HEK293T (cell line): ENCODE data around the gene ZMYM4.
"Not testable (repeated sequence)": the region's sequence is repeated elsewhere in the genome, so short reads cannot be mapped to it uniquely, and the experiment has no call there.

Source experiments
- ARNT ChIP-seq: fragments of 450-650 bp; IDR thresholded peaks from 2 replicates; pipeline ENCODE4 v1.6.1; 2017; ENCODE audit warnings: mild to moderate bottlenecking
- BHLHE40 ChIP-seq: fragments of 450-650 bp; IDR thresholded peaks from 2 replicates; pipeline ENCODE4 v1.6.1; 2016; ENCODE audit warnings: mild to moderate bottlenecking, moderate library complexity, borderline replicate concordance
- CTBP1 ChIP-seq: fragments of 450-650 bp; IDR thresholded peaks from 2 replicates; pipeline ENCODE4 v1.6.1; 2016; ENCODE audit warnings: borderline replicate concordance
- FOXA1 ChIP-seq: fragments of 450-650 bp; IDR thresholded peaks from 2 replicates; pipeline ENCODE4 v1.6.1; 2016; ENCODE audit warnings: mild to moderate bottlenecking
- FOXK2 ChIP-seq: fragments of 450-650 bp; IDR thresholded peaks from 2 replicates; pipeline ENCODE4 v1.6.1; 2016; ENCODE audit warnings: mild to moderate bottlenecking
- FOXM1 ChIP-seq: fragments of 450-650 bp; IDR thresholded peaks from 2 replicates; pipeline ENCODE4 v1.6.1; 2017; ENCODE audit warnings: mild to moderate bottlenecking, borderline replicate concordance
- HDGF ChIP-seq: fragments of 450-650 bp; IDR thresholded peaks from 2 replicates; pipeline ENCODE4 v1.6.1; 2017; ENCODE audit warnings: antibody characterized with exemption, borderline replicate concordance
- LEF1 ChIP-seq: fragments of 450-650 bp; IDR thresholded peaks from 2 replicates; pipeline ENCODE4 v1.6.1; 2017; ENCODE audit warnings: mild to moderate bottlenecking, borderline replicate concordance
- NFRKB ChIP-seq: fragments of 450-650 bp; IDR thresholded peaks from 2 replicates; pipeline ENCODE4 v1.6.1; 2016; ENCODE audit warnings: mild to moderate bottlenecking, moderate library complexity
- SP1 ChIP-seq: fragments of 450-650 bp; IDR thresholded peaks from 2 replicates; pipeline ENCODE4 v1.6.1; 2017
- SUZ12 ChIP-seq: fragments of 450-650 bp; IDR thresholded peaks from 2 replicates; pipeline ENCODE4 v1.6.1; 2016; ENCODE audit warnings: mild to moderate bottlenecking
- TARDBP ChIP-seq: fragments of 450-650 bp; IDR thresholded peaks from 2 replicates; pipeline ENCODE4 v1.6.1; 2016
- ZNF384 ChIP-seq: fragments of 450-650 bp; IDR thresholded peaks from 2 replicates; pipeline ENCODE4 v1.6.1; 2016

DNA sequence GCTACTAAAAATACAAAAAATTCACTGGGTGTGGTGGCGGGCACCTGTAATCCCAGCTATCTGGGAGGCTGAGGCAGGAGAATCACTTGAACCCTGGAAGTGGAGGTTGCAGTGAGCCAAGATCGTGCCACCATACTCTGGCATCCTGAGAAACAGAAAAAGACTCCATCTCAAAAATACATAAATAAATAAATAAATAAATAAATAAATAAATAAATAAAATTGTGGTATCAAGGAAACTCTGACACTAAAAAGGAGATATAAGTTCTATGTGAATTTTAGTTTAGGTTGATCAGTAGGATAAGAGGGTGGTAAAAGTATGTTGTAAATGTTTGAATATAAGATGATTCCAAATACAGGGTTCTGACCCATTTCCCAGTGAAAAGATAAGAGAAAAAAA lies 63.1 kb downstream of the ZMYM4 start:
- not testable (repeated sequence) for TF ChIP-seq TARDBP, FOXM1, FOXK2, BHLHE40, CTBP1, NFRKB, HDGF, SP1, LEF1, ARNT, ZNF384, SUZ12, FOXA1
